ENCODE measurements around the gene IFT122.

Gene IFT122

GRCh38 chr3:129416415-129416814, 23.6 kb upstream of the IFT122 start:
- no peak for DNase-seq (ENCODE audit: low read depth)

GRCh38 chr3:129417326-129417725, 22.7 kb upstream of the IFT122 start:
- DNase-seq (ENCODE audit: low read depth): no peak

- DNase-seq (ENCODE audit: low read depth): no peak
Observed at GRCh38 chr3:129418041-129418973, 21.7 kb upstream of the IFT122 start.

- no peak for DNase-seq (ENCODE audit: low read depth)
Observed at GRCh38 chr3:129419476-129419875, 20.5 kb upstream of the IFT122 start.

GRCh38 chr3:129421236-129421883, 18.7 kb upstream of the IFT122 start:
- DNase-seq (ENCODE audit: low read depth): no peak

GRCh38 chr3:129421988-129422745, 17.9 kb upstream of the IFT122 start:
- no peak for DNase-seq (ENCODE audit: low read depth)

GRCh38 chr3:129422897-129423296, 17.1 kb upstream of the IFT122 start:
- no peak for DNase-seq (ENCODE audit: low read depth)

GRCh38 chr3:129424185-129424841, 15.7 kb upstream of the IFT122 start:
- no peak for DNase-seq (ENCODE audit: low read depth)

- no peak for DNase-seq (ENCODE audit: low read depth)
Observed at GRCh38 chr3:129425213-129425612, 14.8 kb upstream of the IFT122 start.

GRCh38 chr3:129425619-129426018, 14.4 kb upstream of the IFT122 start:
- DNase-seq (ENCODE audit: low read depth): no peak

- no peak for DNase-seq (ENCODE audit: low read depth)
Observed at GRCh38 chr3:129428007-129428375, 12.0 kb upstream of the IFT122 start.

GRCh38 chr3:129428376-129429079, 11.5 kb upstream of the IFT122 start, which contains the start of gene EFCAB12:
Gene EFCAB12, minus strand, starts transcription at chr3:129428636. Its CDS starts 148 bp downstream, at chr3:129428488.
- DNase-seq (ENCODE audit: low read depth): peak; percentile 75

- no peak for DNase-seq (ENCODE audit: low read depth)
Observed at GRCh38 chr3:129429080-129429451, 11.0 kb upstream of the IFT122 start.

- DNase-seq (ENCODE audit: low read depth): no peak
Observed at GRCh38 chr3:129429602-129430001, 10.4 kb upstream of the IFT122 start.

GRCh38 chr3:129432036-129432435, 8.0 kb upstream of the IFT122 start:
- DNase-seq (ENCODE audit: low read depth): no peak

GRCh38 chr3:129432671-129433070, 7.4 kb upstream of the IFT122 start:
- no peak for DNase-seq (ENCODE audit: low read depth)

- DNase-seq (ENCODE audit: low read depth): no peak
Observed at GRCh38 chr3:129433565-129433964, 6.5 kb upstream of the IFT122 start.

- DNase-seq (ENCODE audit: low read depth): no peak
Observed at GRCh38 chr3:129434140-129434539, 5.9 kb upstream of the IFT122 start.

GRCh38 chr3:129435367-129435766, 4.7 kb upstream of the IFT122 start:
- DNase-seq (ENCODE audit: low read depth): no peak

- no peak for DNase-seq (ENCODE audit: low read depth)
Observed at GRCh38 chr3:129439226-129439816, 703 bp upstream of the IFT122 start.

GRCh38 chr3:129440618-129441190, 680 bp downstream of the IFT122 start:
- DNase-seq (ENCODE audit: low read depth): no peak

Data from stimulated activated CD8-positive, alpha-beta memory T cell treated with anti-CD3 and anti-CD28 coated beads, Interleukin-12 subunit alpha, Interleukin-12 subunit beta, amount 100 ng/mL, for 4 hours (primary cell).